Measurements from ENCODE around the gene UCN2.
"Not testable (repeated sequence)": the region's sequence is repeated elsewhere in the genome, so short reads cannot be mapped to it uniquely, and the experiment has no call there.

UCN2 gene

GRCh38 chr3:48562367-48563095 is 1.1 kb downstream of the UCN2 start:
- H3K27me3 Mint-ChIP-seq: no peaks in the 10 kb centered on the region
- DNase-seq: no peak
- no peaks in the 10 kb centered on the region for H3K36me3 Mint-ChIP-seq
- H3K9me3 Mint-ChIP-seq: no peaks in the 10 kb centered on the region
- no peak overlapping the region for H3K4me3 Mint-ChIP-seq
- H3K4me1 Mint-ChIP-seq: peaks cover 26 to 46% of the 10 kb centered on the region in 2 donors
- no peak for ATAC-seq (replicated peaks)
- no peak overlapping the region for H3K27ac Mint-ChIP-seq

- Mint-ChIP-seq H3K27ac (no peak overlapping the region), H3K4me1 (peaks cover 29 to 53% of the 10 kb centered on the region in 2 donors), H3K4me3 (peak overlapping the region in 1 of 2 donors; percentile 23), H3K36me3 (no peaks in the 10 kb centered on the region), H3K9me3 (no peaks in the 10 kb centered on the region), H3K27me3 (no peaks in the 10 kb centered on the region)
- ATAC-seq (replicated peaks) (no peak), DNase-seq (no peak)
These were observed 2.4 kb downstream of the UCN2 start for GRCh38 chr3:48561045-48561736.

- no peaks in the 10 kb centered on the region for H3K36me3 Mint-ChIP-seq
- no peaks in the 10 kb centered on the region for H3K27me3 Mint-ChIP-seq
- ATAC-seq (replicated peaks) (no peak), DNase-seq (no peak)
- peaks cover 30 to 49% of the 10 kb centered on the region in 2 donors for H3K4me1 Mint-ChIP-seq
- no peak overlapping the region for H3K4me3 Mint-ChIP-seq
- H3K9me3 Mint-ChIP-seq: no peaks in the 10 kb centered on the region
- peak overlapping the region; percentile 59 for H3K27ac Mint-ChIP-seq
These were observed 2.9 kb downstream of the UCN2 start for GRCh38 chr3:48560648-48561018.

- DNase-seq (no peak), ATAC-seq (replicated peaks) (no peak)
- Mint-ChIP-seq H3K27me3 (no peaks in the 10 kb centered on the region), H3K27ac (no peak overlapping the region), H3K9me3 (no peaks in the 10 kb centered on the region), H3K4me1 (peaks cover 32 to 45% of the 10 kb centered on the region in 2 donors), H3K4me3 (no peak overlapping the region), H3K36me3 (no peaks in the 10 kb centered on the region)
These were observed 5.0 kb downstream of the UCN2 start for GRCh38 chr3:48558493-48559134.

GRCh38 chr3:48556796-48557626 is 6.6 kb downstream of the UCN2 start, which contains the start of gene PFKFB4:
PFKFB4 (minus strand) TSS chr3:48556803; CDS start chr3:48556777, 26 bp downstream.
- peaks cover 32 to 45% of the 10 kb centered on the region in 2 donors for H3K4me1 Mint-ChIP-seq
- H3K27me3 Mint-ChIP-seq: no peaks in the 10 kb centered on the region

GRCh38 chr3:48555949-48556795 is 7.4 kb downstream of the UCN2 start:
- Mint-ChIP-seq H3K27me3 (no peaks in the 10 kb centered on the region), H3K9me3 (no peaks in the 10 kb centered on the region), H3K4me3 (peak overlapping the region; percentile 87), H3K4me1 (peaks cover 30 to 43% of the 10 kb centered on the region in 2 donors), H3K27ac (peak overlapping the region; percentile 96), H3K36me3 (no peaks in the 10 kb centered on the region)
- ATAC-seq (replicated peaks) (no peak), DNase-seq (no peak)

More at GRCh38 chr3:48556796-48557626, 6.6 kb downstream of the UCN2 start, which contains the start of gene PFKFB4:
- peak within 1 kb of the TSS; percentile 87 for H3K4me3 Mint-ChIP-seq
- ATAC-seq (replicated peaks) (peak; percentile 90 to 91), DNase-seq (peak; percentile 99)
- H3K9me3 Mint-ChIP-seq: no peaks in the 10 kb centered on the region
- peak within 1 kb of the TSS; percentile 96 for H3K27ac Mint-ChIP-seq
- no peaks in the 10 kb centered on the region for H3K36me3 Mint-ChIP-seq

- no peaks in the 10 kb centered on the region for H3K27me3 Mint-ChIP-seq
- H3K4me1 Mint-ChIP-seq: peaks cover 28 to 38% of the 10 kb centered on the region in 2 donors
- DNase-seq (no peak), ATAC-seq (replicated peaks) (no peak)
- H3K4me3 Mint-ChIP-seq: peak overlapping the region; percentile 51 to 60
- H3K9me3 Mint-ChIP-seq: no peaks in the 10 kb centered on the region
- H3K27ac Mint-ChIP-seq: no peak overlapping the region
- no peaks in the 10 kb centered on the region for H3K36me3 Mint-ChIP-seq
These were observed 8.2 kb downstream of the UCN2 start for GRCh38 chr3:48555231-48555948.

GRCh38 chr3:48553886-48554845 is 9.4 kb downstream of the UCN2 start:
- no peaks in the 10 kb centered on the region for H3K36me3 Mint-ChIP-seq
- no peak overlapping the region for H3K4me3 Mint-ChIP-seq
- H3K9me3 Mint-ChIP-seq: no peaks in the 10 kb centered on the region
- peak overlapping the region; percentile 20 for H3K27ac Mint-ChIP-seq
- H3K4me1 Mint-ChIP-seq: peaks cover 18 to 27% of the 10 kb centered on the region in 2 donors
- ATAC-seq (replicated peaks): no peak
- H3K27me3 Mint-ChIP-seq: no peaks in the 10 kb centered on the region
- DNase-seq: no peak

GRCh38 chr3:48553361-48553760 is 10.2 kb downstream of the UCN2 start:
- DNase-seq (no peak), ATAC-seq (replicated peaks) (no peak)
- no peaks in the 10 kb centered on the region for H3K36me3 Mint-ChIP-seq
- H3K4me3 Mint-ChIP-seq: no peak overlapping the region
- peaks cover 13 to 19% of the 10 kb centered on the region in 2 donors for H3K4me1 Mint-ChIP-seq
- H3K27me3 Mint-ChIP-seq: no peaks in the 10 kb centered on the region
- no peaks in the 10 kb centered on the region for H3K9me3 Mint-ChIP-seq
- peak overlapping the region; percentile 42 for H3K27ac Mint-ChIP-seq

GRCh38 chr3:48552111-48552951 is 11.2 kb downstream of the UCN2 start:
- Mint-ChIP-seq H3K4me1 (peaks cover 10 to 13% of the 10 kb centered on the region in 2 donors), H3K36me3 (no peaks in the 10 kb centered on the region), H3K9me3 (no peaks in the 10 kb centered on the region), H3K27me3 (no peaks in the 10 kb centered on the region), H3K27ac (no peak overlapping the region), H3K4me3 (no peak overlapping the region)
- ATAC-seq (replicated peaks) (no peak), DNase-seq (no peak)

GRCh38 chr3:48551651-48552050 is 11.9 kb downstream of the UCN2 start:
- not testable (repeated sequence) for H3K36me3 Mint-ChIP-seq, H3K27me3 Mint-ChIP-seq

More at GRCh38 chr3:48551651-48552050, 11.9 kb downstream of the UCN2 start:
- H3K9me3 Mint-ChIP-seq; H3K27ac Mint-ChIP-seq; DNase-seq; H3K4me3 Mint-ChIP-seq; ATAC-seq (replicated peaks); H3K4me1 Mint-ChIP-seq: not testable (repeated sequence)

Measured in stimulated activated naive B cell treated with anti-CD40 and anti-IgM and Interleukin-4, amounts not matched to agents 10 μg/mL and 1 μg/mL and 100 μg/mL, for 72 hours (primary cell).